K562 (cell line): ENCODE results near the gene PADI1. TPM values are rescaled to one million over a fixed set of nuclear protein-coding genes. Genes with fewer than 3 reads are reported as not detected.
A peak's percentile ranks its signal among the peaks of the same experiment; 100 is the strongest.

Experiments used
- ATAC-seq: fragments of 200-7000 bp; cut with Tn5 transposase; 3 replicates; pipeline ENCODE4 v1.9.1; 2020; ENCODE audit warnings: moderate library complexity
- BruUV-seq: library from RNA; stranded (reverse); fragments of 400-500 nt; replicated peaks from 2 replicates; lab custom pipeline; 2021; lab: Mats Ljungman, UMichigan
- CTCF ChIA-PET: fragments of 300-600 bp; formaldehyde crosslinking; extraction: SDS; loops from one replicate; lab custom pipeline; 2021; ENCODE audit warnings: low intra/inter-chr PET ratio; lab: Yijun Ruan, JAX
- POLR2A ChIA-PET: fragments of 300-600, 350-650 bp; sonication (Branson Sonifier 250); formaldehyde crosslinking; extraction: SDS; loops from one replicate; lab custom pipeline; 2021; ENCODE audit warnings: antibody characterized with exemption, inconsistent platforms; lab: Yijun Ruan, JAX
- DNase-seq, 4 experiments: peaks; one replicate each; pipeline versions ENCODE4 v3.0.0 to v3.0.0-alpha.2; 2011 to 2018; ENCODE audit warnings: low spot score in 3 of 4, mixed read lengths in 3 of 4; ENCODE audit errors: extremely low read depth in 1 of 4
- FAIRE-seq: peaks from 2 replicates; lab custom pipeline; 2011; peaks lifted over from hg19 to GRCh38; lab: Jason Lieb, UNC
- H2AFZ ChIP-seq: 2 replicates; pipeline ENCODE4 v1.6.0; 2011; ENCODE audit warnings: low read depth, low read length, control low read depth, inconsistent platforms
- H3K27ac ChIP-seq: fragments of 200-600 bp; 3 replicates; pipeline ENCODE4 v1.8.0; 2011; ENCODE audit warnings: low read depth, mild to moderate bottlenecking, control low read depth, inconsistent platforms, low read length, moderate library complexity, mixed read lengths; ENCODE audit errors: extremely low read depth
- H3K27me3 ChIP-seq, 2 experiments: fragments of 300-600 bp in 1 of 2; 2 replicates in 1 of 2; 3 replicates in 1 of 2; pipeline versions ENCODE4 v1.6.0 to v1.8.0; 2011; ENCODE audit warnings: inconsistent platforms in 2 of 2, low read length in 2 of 2, mild to moderate bottlenecking in 1 of 2, mixed read lengths in 1 of 2, moderate library complexity in 1 of 2; ENCODE audit not compliant: control insufficient read depth in 2 of 2, insufficient read depth in 2 of 2
- H3K36me3 ChIP-seq: fragments of 300-600 bp; 3 replicates; pipeline ENCODE4 v1.8.0; 2011; ENCODE audit warnings: mild to moderate bottlenecking, low read length, inconsistent platforms; ENCODE audit not compliant: control insufficient read depth, insufficient read depth
- H3K4me1 ChIP-seq, 2 experiments: fragments of 200-600 bp in 1 of 2; replicated peaks in 1 of 2; 2 replicates in 1 of 2; 3 replicates in 1 of 2; pipeline versions ENCODE4 v1.5.1 to v1.8.0; 2011; ENCODE audit warnings: inconsistent platforms in 2 of 2, low read length in 2 of 2, mild to moderate bottlenecking in 1 of 2, mixed read lengths in 1 of 2, moderate library complexity in 1 of 2; ENCODE audit not compliant: control insufficient read depth in 2 of 2, insufficient read depth in 2 of 2
- H3K4me2 ChIP-seq: 2 replicates; pipeline ENCODE4 v1.6.1; 2011; ENCODE audit warnings: low read length, control low read depth, inconsistent platforms, mixed read lengths; ENCODE audit not compliant: insufficient read depth
- H3K4me3 ChIP-seq: fragments of 200-600 bp; sonication (generic), shearing (Covaris generic); 2 replicates; pipeline ENCODE4 v1.5.1; 2016; ENCODE audit warnings: control low read depth, inconsistent platforms
- H3K79me2 ChIP-seq: fragments of 200-600 bp; 3 replicates; pipeline ENCODE4 v1.8.0; 2011; ENCODE audit warnings: low read length, inconsistent platforms; ENCODE audit not compliant: control insufficient read depth, insufficient read depth
- H3K9ac ChIP-seq, 2 experiments: 2 replicates each; pipeline versions ENCODE4 v1.6.0 to v1.6.1; 2011; ENCODE audit warnings: low read depth in 2 of 2, low read length in 2 of 2, control low read depth in 1 of 2, inconsistent platforms in 1 of 2, mild to moderate bottlenecking in 1 of 2, mixed read lengths in 1 of 2; ENCODE audit not compliant: insufficient read depth in 1 of 2
- H3K9me1 ChIP-seq: one replicate; pipeline ENCODE4 v1.6.0; 2011; ENCODE audit warnings: inconsistent platforms, mild to moderate bottlenecking, low read length, moderate library complexity; ENCODE audit not compliant: control insufficient read depth, insufficient read depth
- H3K9me3 ChIP-seq: replicated peaks from 2 replicates; pipeline ENCODE4 v1.5.1; 2011; ENCODE audit warnings: low read depth, low read length, inconsistent platforms; ENCODE audit not compliant: control insufficient read depth, insufficient read depth
- H4K20me1 ChIP-seq: replicated peaks from 2 replicates; pipeline ENCODE4 v1.6.1; 2011; ENCODE audit warnings: low read length, inconsistent platforms, mixed read lengths; ENCODE audit not compliant: control insufficient read depth, insufficient read depth
- CCNT2 ChIP-seq: IDR thresholded peaks from 2 replicates; pipeline ENCODE4 v1.6.1; 2011; ENCODE audit warnings: borderline replicate concordance, low read depth, mild to moderate bottlenecking, moderate library complexity, mixed read lengths, low read length; ENCODE audit not compliant: insufficient read length; ENCODE audit errors: extremely low read depth
- CHD2 ChIP-seq: IDR thresholded peaks from 2 replicates; pipeline ENCODE4 v1.6.1; 2011; ENCODE audit warnings: low read depth, low read length
- CREB5 ChIP-seq: fragments of 250-450 bp; sonication (Bioruptor Pico); IDR thresholded peaks from 2 replicates; pipeline ENCODE4 v1.5.0; 2020; ENCODE audit warnings: mild to moderate bottlenecking
- IFI16 ChIP-seq: fragments of 250-450 bp; sonication (Bioruptor Pico); IDR thresholded peaks from 2 replicates; pipeline ENCODE4 v2.1.2; 2022; ENCODE audit warnings: mild to moderate bottlenecking, inconsistent platforms
- TEAD2 ChIP-seq: fragments of 450-650 bp; IDR thresholded peaks from 2 replicates; pipeline ENCODE4 v1.6.1; 2016; ENCODE audit warnings: missing genetic modification characterization, control low read depth, missing compliant biosample characterization
- ZFP30 ChIP-seq: fragments of 250-450 bp; sonication (Bioruptor Pico); IDR thresholded peaks from 2 replicates; pipeline ENCODE4 v1.8.0; 2022; ENCODE audit warnings: moderate library complexity, mild to moderate bottlenecking, inconsistent platforms, borderline replicate concordance
- ZNF695 ChIP-seq: fragments of 450-650 bp; formaldehyde crosslinking; IDR thresholded peaks from 2 replicates; pipeline ENCODE4 v1.4.0; 2020; ENCODE audit warnings: mild to moderate bottlenecking, moderate library complexity
- ZNF76 ChIP-seq: fragments of 250-450 bp; sonication (Bioruptor Pico); IDR thresholded peaks from 2 replicates; pipeline ENCODE4 v1.4.0; 2020; ENCODE audit warnings: mild to moderate bottlenecking, moderate library complexity, borderline replicate concordance
- WGBS: fragments of 100-300 bp; shearing (Covaris generic); methylation state at CpG from one replicate; pipeline ENCODE4 v1.1.6; 2016; ENCODE audit warnings: low coverage, mixed read lengths; ENCODE audit not compliant: insufficient coverage; ENCODE audit errors: missing lambda C conversion rate; 5-methylcytosine and 5-hydroxymethylcytosine counted together
- in situ Hi-C: fragments of 300-500 bp; cut with MboI; formaldehyde crosslinking; loops from 4 replicates; pipeline ENCODE4 v1.15.0; 2018; ENCODE audit warnings: inconsistent platforms, mixed read lengths
- intact Hi-C: fragments of 100-400 bp; cut with micrococcal nuclease; formaldehyde crosslinking; loops from 2 replicates; pipeline ENCODE4 v1.14.2; 2022
- polyA plus RNA-seq, 8 experiments: library from polyadenylated mRNA; depleted of rRNA in 4 of 8; stranded (reverse) in 5 of 8; unstranded in 3 of 8; fragments of >200 nt; fragmentation: Nextera tagmentation in 2 of 8; fragmentation: Illumina TruSeq in 1 of 8; extraction: Ambion mirVana in 2 of 8; extraction: Trizol in 1 of 8; gene quantifications; 2 replicates each; pipeline versions ENCODE4 v1.2.1 to v1.2.3, GENCODE V29; 2011 to 2014; ENCODE audit warnings: inconsistent platforms in 1 of 8, missing spikeins in 1 of 8
- total RNA-seq, 7 experiments: library from RNA; depleted of rRNA in 6 of 7; stranded (reverse); fragments of >200 nt in 6 of 7; fragmentation: Illumina TruSeq in 2 of 7; extraction: Trizol in 2 of 7; gene quantifications; 2 replicates each; pipeline versions ENCODE4 v1.2.1 to v1.2.3, GENCODE V29; 2011 to 2021; ENCODE audit warnings: low replicate concordance in 1 of 7
- TF ChIP-seq, protein P1 (sequence below): fragments of 450-650 bp; IDR thresholded peaks from 2 replicates; pipeline ENCODE4 v1.6.1; 2016
- TF ChIP-seq, protein P2 (sequence below): fragments of 450-650 bp; IDR thresholded peaks from 2 replicates; pipeline ENCODE4 v1.6.1; 2017; ENCODE audit warnings: mild to moderate bottlenecking, moderate library complexity
- TF ChIP-seq, protein P3 (sequence below), 3 experiments: fragments of 200-800 bp in 1 of 3; sonication (Bioruptor generic) in 1 of 3; sonication (generic) in 1 of 3; formaldehyde crosslinking in 1 of 3; IDR thresholded peaks; 2 replicates each; pipeline versions ENCODE4 v1.6.1 to v1.8.0; 2016 to 2022; ENCODE audit warnings: mild to moderate bottlenecking in 2 of 3, missing compliant biosample characterization in 2 of 3, missing genetic modification characterization in 2 of 3, missing genetic modification reagents in 1 of 3
- TF ChIP-seq, protein P4 (sequence below): fragments of 200-800 bp; sonication (Bioruptor generic); IDR thresholded peaks from 2 replicates; pipeline ENCODE4 v1.6.1; 2017; ENCODE audit warnings: missing genetic modification characterization, missing compliant biosample characterization

PADI1 gene
- total and polyA plus RNA-seq, 9 of the 15 experiments (the other 6 are each of a cell fraction or from before 2014, with no cell fraction given): not detected

DNA sequence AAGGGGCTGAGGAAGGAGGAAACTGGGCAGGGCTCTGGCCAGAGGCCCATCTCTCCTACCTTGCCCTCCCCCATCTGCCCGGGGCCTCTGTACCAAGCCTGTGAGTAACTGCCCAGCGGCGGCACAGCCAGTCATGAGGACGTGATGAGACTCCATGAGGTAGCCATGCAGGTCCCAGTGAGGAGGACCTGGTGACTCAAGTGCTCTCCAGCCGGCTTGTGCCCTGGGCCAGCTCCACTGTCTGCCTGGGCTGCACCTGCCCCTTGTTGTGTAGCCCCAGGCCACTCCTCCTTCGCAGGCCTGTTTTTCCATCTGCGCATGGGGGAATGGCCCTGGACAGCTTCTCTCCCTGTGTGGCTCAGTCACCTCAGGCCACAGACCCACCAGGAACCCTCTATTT, 42.0 kb upstream of the PADI1 start:
- Histone ChIP-seq H3K4me2 (no peak overlapping the region), H3K27ac (no peak overlapping the region), H4K20me1 (no peaks in the 10 kb centered on the region; the same call in 1 of the 2 replicates), H3K79me2 (no peaks in the 10 kb centered on the region), H3K9me1 (no peaks in the 10 kb centered on the region), H3K4me1 (no peaks in the 10 kb centered on the region), H3K27me3 (peaks cover 14 to 34% of the 10 kb centered on the region in 2 experiments; a peak in 4 of 5 replicates), H3K9me3 (no peaks in the 10 kb centered on the region), H2AFZ (no peak overlapping the region), H3K36me3 (no peaks in the 10 kb centered on the region), H3K9ac (no peak overlapping the region; a peak in 1 of 4 replicates), H3K4me3 (no peak overlapping the region)
- ATAC-seq: no peak; the same call in 1 of the 3 replicates
- in situ Hi-C loops: no loop called here
- BruUV-seq: no TSS peak
- intact Hi-C loops: no loop called here
- ChIA-PET CTCF (no interaction called here), POLR2A (interaction anchor here (0.6 kb wide), 1 partner anchor 543 kb away, joined by 3 read pairs; no protein-coding TSS in a partner anchor)
- WGBS: 1% methylated on average over 7 of the region's 7 CpGs
- FAIRE-seq: no peak
- peak in 1 of 4 experiments; percentile 7 for DNase-seq
- TF ChIP-seq, protein P1, sequence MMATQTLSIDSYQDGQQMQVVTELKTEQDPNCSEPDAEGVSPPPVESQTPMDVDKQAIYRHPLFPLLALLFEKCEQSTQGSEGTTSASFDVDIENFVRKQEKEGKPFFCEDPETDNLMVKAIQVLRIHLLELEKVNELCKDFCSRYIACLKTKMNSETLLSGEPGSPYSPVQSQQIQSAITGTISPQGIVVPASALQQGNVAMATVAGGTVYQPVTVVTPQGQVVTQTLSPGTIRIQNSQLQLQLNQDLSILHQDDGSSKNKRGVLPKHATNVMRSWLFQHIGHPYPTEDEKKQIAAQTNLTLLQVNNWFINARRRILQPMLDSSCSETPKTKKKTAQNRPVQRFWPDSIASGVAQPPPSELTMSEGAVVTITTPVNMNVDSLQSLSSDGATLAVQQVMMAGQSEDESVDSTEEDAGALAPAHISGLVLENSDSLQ: no peak
- TF ChIP-seq ZFP30 (CRISPR knock-in tag): no peak
- no peak for TF ChIP-seq IFI16
- TF ChIP-seq, protein P2, sequence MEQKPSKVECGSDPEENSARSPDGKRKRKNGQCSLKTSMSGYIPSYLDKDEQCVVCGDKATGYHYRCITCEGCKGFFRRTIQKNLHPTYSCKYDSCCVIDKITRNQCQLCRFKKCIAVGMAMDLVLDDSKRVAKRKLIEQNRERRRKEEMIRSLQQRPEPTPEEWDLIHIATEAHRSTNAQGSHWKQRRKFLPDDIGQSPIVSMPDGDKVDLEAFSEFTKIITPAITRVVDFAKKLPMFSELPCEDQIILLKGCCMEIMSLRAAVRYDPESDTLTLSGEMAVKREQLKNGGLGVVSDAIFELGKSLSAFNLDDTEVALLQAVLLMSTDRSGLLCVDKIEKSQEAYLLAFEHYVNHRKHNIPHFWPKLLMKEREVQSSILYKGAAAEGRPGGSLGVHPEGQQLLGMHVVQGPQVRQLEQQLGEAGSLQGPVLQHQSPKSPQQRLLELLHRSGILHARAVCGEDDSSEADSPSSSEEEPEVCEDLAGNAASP: no peak
- TF ChIP-seq TEAD2 (tag): no peak
- no peak for TF ChIP-seq CCNT2
- TF ChIP-seq, protein P3, sequence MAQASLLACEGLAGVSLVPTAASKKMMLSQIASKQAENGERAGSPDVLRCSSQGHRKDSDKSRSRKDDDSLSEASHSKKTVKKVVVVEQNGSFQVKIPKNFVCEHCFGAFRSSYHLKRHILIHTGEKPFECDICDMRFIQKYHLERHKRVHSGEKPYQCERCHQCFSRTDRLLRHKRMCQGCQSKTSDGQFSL (CRISPR knock-in tag; IDR thresholded peaks at IDR 0.05): no peak
- TF ChIP-seq, protein P3 (tag; IDR thresholded peaks at IDR 0.05): no peak
- TF ChIP-seq CHD2: no peak
- no peak for TF ChIP-seq ZNF76 (CRISPR knock-in tag)
- TF ChIP-seq, protein P4, sequence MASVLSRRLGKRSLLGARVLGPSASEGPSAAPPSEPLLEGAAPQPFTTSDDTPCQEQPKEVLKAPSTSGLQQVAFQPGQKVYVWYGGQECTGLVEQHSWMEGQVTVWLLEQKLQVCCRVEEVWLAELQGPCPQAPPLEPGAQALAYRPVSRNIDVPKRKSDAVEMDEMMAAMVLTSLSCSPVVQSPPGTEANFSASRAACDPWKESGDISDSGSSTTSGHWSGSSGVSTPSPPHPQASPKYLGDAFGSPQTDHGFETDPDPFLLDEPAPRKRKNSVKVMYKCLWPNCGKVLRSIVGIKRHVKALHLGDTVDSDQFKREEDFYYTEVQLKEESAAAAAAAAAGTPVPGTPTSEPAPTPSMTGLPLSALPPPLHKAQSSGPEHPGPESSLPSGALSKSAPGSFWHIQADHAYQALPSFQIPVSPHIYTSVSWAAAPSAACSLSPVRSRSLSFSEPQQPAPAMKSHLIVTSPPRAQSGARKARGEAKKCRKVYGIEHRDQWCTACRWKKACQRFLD (CRISPR knock-in tag): no peak
- no peak for TF ChIP-seq ZNF695
- TF ChIP-seq CREB5 (CRISPR knock-in tag): no peak
